GM19193 (cell line): ENCODE measurements around the gene PCSK4.
A peak's percentile ranks its signal among the peaks of the same experiment; 100 is the strongest.

Experiments
- POLR2A ChIP-seq: IDR thresholded peaks from 4 replicates; pipeline ENCODE4 v1.6.1; 2011; ENCODE audit not compliant: insufficient read depth, insufficient read length; ENCODE audit errors: extremely low read depth

The PCSK4 gene

DNA sequence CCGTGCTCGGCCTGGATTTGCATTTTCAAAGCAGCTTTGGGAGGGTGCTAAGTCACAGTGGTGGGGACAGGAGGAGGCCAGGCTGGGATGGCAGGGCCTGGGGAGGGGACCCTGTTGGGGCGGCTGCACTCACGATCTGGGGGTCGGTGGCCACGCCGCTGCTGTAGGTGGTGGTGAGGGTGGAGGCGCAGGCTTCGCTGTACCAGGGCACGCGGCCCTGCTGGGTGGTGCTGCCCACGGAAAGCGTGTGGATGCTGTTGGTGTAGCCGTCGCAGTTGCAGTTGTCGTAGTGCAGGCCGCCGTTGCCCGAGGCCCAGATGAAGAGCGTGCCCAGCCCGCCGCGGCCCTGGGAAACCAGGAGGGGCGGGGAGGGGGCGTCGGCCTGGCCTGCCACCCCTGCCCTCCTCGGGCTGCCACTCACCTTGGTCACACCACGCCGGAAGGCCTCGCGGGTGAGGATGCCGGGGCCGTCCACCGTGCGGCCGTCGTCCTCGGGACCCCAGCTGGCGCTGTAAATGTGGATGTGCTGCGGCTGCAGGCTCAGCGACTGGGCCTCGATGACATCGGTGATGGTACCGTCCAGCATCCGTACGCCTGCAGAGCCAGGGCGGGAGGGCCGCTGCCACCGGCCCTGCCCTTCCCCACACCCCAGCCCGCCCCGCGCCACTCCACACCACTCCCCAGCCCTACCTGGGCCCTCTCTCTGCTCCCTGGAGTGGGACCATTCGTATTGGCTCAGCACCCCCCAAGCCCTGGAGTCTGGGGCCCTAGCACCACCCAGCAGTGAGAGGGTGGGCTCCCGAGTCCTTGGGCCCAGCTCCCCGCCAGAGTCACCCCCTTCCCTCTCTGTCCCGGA lies 3.2 kb downstream of the PCSK4 start:
- no peak for TF ChIP-seq POLR2A

DNA sequence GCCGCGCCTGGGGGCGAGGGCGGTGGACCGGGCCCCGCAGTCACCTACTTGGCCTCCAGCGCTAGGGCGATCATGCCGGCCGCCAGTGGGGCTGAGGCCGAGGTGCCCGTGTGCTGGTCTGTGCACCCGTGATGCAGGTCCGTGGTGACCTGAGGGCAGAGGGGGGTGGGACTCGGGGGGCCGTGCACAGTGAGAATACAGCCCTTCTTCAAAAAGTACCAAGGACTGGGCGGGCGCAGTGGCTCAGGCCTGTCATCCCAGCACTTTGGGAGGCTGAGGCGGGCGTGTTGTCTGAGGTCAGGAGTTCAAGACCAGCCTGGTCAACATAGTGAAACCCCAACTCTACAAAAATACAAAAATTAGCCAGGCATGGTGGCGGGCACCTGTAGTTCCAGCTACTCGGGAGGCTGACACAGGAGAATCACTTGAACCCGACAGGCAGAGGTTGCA lies 6.1 kb downstream of the PCSK4 start:
- TF ChIP-seq POLR2A = no peak

DNA sequence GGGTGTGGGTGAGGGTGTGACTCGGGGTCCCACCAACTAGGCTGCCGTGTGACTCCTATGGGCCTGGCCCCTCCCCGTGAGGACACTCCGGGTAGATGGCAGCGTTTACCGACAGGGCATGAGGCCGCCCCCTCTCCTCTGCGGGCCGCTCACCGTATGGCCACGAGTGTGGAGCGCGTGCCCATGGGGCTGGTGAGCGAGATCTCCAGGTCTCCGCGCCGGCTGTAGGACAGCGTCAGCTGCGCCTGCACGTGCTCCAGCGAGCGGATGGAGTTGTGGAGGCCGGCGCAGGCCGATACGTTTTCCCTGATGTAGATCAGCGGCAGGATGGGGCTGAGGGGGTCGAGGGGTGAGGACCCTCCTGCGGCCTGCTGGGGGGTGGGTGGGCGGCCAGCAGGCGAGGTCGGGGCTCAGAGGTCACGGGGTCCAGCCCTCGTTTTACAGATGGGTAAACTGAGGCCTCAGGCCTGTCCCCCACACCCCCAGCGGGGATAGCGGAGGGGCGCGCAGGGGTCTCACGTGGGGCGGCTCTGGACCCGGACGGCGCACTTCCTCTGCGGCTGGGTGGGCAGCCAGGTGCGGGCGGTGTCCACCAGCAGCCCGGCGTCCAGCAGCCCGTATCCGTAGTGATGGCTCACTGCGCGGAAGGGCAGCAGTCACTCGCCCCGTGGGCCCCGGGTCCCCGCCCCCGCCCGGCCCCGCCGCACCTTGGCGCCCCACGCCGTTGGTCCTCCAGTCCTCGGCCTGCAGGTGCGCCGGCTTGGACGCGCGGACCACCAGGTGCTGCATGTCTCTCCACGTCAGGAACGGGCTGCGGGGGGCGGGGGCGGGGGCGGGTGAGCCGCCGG lies 6.8 kb downstream of the PCSK4 start:
- TF ChIP-seq POLR2A = no peak

DNA sequence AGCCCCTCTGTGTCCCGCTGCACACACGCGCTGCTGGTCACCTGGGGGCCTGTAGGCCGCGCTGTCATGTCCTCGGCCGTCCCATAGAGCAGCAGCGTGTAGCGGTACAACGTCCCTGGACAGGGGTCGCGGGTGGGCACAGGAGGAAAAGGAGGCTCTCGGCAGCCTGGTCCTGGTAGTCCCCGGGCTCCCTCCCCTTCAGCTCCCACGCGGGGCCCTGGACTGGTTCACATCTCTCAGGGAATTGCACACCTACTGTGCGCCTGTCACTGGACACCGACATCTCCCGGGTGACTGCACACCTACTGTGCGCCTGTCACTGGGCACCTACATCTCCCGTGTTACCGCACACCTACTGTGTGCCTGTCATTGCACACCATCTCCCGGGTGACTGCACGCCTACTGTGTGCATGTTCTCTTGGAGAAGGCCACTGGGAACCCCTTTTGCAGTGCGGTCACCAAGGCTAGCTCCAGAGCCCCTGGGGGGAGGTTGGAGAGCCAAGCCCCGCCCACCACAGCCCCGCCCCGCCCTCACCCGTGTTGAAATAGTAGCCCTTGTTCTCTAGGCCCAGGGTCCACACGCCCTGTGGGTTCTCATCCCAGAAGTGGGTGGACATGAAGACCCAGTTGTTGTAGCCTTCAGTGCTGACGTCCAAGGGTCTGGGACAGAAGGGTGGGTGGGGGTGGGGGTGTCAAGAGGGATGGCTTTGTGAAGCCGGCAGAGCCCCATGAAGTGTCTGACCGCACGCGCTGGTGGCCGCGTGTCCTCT lies 7.6 kb downstream of the PCSK4 start:
- TF ChIP-seq POLR2A = no peak

DNA sequence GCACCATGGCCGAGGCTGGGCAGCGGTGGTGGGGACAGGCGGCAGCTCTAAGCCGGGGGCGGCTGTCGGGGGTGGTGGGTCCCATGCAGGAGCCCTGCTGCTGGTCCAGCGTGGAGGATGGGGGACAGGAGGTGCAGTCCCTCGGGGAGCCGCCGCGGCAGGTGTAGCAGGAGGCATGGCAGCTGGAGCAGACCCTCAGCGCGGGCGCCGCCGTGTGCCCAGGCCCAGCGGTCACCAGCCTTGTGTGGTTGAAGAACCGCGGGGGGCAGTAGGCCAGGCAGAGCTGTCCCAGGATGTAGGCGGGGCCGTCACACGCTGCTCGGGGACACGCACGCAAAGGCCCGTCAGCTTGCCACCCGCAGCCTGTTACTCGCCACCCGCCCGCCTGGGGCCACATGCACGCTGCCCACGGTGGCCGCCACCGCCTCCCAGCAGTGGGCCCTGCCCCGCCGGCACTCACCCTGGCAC lies 8.2 kb downstream of the PCSK4 start:
- no peak for TF ChIP-seq POLR2A

DNA sequence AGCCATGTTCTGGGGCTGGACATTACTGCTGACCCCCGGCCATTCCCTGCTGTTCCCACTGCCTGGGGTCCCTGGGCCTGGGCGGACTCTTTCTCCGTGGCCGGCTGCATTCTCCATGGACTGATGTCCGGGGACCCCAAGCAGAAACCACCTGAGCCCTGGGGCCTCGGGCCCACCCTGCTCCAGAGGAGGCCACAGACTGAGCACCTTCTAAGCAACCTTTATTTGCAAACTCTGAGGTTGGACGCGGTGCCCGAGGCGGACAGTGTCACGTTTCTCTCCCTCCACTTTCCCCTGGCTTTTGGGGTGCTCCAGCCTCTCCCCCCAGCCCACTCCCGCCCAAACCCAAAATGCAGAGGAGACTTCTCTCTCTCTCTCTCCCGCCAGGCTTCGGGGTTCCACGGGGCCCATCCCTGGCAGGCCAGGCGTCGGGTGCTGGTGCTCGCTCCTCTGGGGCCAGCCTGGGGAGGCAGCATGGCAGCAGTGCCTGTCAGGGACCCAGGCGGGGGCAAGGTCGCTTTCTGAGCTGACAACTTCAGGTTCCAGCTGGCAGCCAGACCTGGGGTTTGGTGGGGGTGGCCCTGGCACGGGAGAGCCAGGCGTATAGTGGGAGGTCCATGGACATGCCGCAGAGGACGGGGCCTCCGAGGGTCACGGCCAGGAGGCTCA lies 8.8 kb downstream of the PCSK4 start:
- TF ChIP-seq POLR2A = no peak

DNA sequence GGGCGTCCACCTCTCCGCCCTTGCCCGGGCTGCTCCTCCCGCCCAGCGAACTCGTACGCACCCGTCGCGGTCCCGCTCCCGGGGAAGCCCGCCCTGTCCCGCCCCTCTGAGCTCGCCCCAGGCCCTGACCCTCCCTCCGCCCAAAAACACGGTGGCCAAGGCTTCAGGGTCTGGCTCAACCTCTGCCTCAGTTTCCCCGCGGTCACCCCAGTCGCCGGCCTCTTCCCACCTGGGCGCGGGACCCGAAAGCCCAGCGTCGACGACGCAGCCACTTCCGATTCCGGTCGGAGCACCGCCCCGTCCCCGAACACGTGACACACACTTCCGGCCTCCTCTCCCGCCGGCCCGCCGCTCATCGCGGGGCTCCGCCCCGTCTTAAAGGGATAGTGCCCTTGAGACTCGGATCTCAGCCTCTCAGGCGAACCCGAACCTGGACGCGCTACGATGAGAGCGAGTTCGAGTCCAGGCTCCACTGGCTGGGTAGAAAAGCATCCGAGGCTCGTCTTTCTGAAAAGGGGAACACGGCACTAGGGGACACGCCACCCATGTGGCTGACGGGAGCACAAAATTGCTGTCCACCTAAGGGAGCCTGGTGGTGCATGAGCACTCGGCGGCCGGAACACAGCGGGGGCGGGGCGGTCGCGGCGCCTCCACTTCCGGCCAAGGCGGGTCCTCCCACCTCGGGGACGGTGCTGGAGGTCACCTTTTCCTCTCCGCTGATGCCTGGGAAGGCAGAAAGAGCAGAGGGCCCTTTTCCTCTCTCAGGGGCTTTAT lies 11.0 kb downstream of the PCSK4 start, which contains the start of gene C19orf25:
Gene C19orf25 (minus strand): TSS at position 282 of the 774 bp plus-strand sequence. CDS start 312 bp downstream, outside the sequence.
- peak; percentile 88 for TF ChIP-seq POLR2A

DNA sequence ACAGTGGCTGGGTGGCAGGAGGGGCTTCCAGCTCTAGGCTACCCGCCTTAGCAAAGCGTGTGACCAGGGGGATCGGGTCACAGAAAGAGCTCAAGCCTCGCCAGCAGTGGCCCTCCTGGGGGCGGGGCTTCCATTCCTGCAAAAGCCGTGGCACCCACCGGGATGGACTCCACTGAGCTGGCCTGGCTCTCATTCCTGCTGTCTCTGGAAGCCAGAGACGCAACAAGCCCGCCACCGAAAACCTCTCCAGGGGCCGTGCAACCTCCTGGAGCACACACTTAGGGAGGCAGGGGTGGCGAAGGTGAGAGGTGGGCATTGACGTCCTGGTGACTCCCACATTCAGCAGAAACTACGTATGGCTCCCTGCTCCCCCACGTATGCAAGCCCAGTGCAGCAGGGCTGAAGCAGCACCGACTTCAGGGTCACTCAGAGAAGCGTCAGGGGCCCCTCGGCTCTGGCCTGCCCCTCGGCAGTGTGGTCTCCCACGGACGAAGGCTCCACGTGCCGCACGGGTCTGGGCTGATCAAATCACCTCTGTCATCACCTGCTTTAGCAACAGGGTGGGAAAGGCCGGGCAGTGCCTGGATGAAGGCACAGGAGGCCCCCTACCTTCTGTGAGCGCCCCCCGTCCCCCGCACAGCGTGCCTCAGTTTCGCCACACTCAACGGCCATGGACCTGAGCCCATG lies 14.3 kb downstream of the PCSK4 start:
- no peak for TF ChIP-seq POLR2A

DNA sequence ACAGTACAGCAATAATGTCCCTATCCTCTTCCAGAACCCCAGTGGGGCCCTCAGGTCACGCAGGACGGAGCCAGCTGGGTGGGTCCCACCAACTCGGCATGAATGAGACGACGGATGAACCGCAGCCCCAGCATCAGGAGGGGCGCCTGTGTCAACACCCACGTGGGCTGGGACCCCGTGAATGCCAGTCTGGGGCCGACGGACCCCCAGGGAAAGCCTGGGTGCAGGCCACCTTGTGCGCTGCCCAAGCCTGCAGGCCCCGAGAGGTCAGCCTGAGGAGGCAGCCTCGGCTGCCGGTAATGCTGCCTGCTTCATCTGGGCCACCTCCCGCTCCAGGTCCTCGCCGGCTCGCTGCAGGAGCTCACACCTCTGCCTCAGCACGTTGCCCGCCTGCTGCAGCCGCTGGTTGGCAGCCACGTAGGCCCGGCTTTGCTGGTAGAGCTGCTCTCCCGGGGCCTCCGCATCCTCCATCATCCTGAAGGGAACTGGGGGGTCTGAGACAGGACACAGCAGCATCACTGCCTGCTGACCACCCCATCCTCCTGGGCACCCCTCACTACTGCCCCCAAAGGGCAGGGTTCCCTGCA lies 15.3 kb downstream of the PCSK4 start:
- no peak for TF ChIP-seq POLR2A

DNA sequence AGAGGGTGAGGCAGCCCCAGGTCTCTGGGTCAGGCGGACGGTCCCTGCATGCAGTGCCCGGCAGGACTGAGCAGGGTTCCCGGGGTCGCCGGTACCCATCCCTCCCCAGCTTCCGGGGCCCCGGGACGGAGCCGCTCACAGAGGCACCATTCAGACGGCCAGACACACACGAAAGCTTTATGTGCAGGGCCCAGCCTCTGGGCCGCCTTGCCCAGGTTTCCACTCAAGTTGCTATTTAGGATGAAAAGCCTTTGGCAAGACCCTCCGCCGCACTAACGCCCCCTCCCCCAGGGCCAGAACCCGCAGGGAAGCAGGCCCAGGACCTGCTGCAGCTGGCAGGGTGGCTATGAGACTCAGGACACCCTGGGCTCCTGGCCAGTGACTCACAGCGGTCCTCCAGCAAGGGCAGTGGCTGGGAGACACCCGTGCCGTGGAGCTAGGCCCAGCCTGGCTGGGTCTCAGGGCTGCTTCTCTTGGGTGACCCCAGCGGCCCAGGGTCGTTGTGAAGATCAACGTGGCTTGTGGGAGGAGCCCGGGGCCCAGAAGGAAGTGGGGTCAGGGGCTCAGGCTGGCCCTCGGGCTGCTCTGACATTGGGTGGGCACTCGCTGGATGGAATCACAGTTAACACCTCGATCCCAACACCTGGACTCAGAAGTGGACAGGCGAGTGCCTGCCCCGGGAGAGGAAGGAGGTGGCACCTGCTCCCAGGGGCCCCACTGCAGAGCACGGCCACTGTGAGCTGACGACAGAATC lies 16.0 kb downstream of the PCSK4 start:
- no peak for TF ChIP-seq POLR2A

DNA sequence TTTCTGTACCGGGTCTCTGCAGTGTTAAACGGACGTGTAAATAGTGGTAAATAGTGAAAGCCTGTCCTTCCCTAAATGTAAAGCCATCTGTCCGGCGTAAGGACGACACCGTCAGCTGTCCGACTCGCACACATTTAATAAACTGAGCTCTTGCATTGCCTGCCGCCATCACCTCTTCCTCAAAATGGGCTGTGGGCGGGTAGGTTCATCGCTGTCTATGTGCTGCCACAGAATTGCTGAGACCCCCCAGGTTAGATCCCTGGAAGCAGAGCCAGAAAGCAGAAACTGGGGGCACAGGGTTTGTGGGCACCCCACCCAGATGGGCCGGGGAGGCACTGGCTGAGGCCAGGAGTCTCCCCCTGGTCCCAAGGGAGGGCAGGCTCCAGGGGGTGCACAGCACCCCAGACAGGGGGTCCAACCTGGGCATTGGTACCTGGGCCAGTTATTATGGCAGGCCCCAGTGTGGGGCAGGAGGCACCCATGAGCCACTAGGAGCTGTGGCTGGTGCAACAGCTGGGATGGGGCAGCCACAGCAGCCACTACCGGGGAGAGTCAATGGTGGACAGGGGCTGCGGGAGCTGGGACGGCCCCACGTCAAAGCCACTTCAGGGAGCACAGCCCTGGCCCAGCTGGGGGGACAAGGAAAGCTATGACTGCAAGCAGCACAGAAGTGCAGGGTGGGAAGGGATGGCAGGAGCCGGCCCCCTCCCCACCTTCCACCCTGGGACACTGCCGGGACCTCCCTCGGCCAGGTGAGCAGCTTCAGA lies 16.9 kb downstream of the PCSK4 start:
- TF ChIP-seq POLR2A = no peak
